Fibroblast of the conjunctiva (primary cell): ENCODE measurements around the gene PI4KA.
A peak's percentile ranks its signal among the peaks of the same experiment; 100 is the strongest.
"Not testable (repeated sequence)": the region's sequence is repeated elsewhere in the genome, so short reads cannot be mapped to it uniquely, and the experiment has no call there.

Experiments
- DNase-seq: peaks from one replicate; pipeline ENCODE4 v3.0.0-alpha.2; 2010; ENCODE audit warnings: low read depth

Gene PI4KA

GRCh38 chr22:20858615-20859416 is at the start of gene PI4KA, which contains the start of gene SNAP29:
Gene PI4KA, minus strand, starts transcription at chr22:20858811. Its CDS starts 86 bp downstream, at chr22:20858725.
Gene SNAP29, plus strand, starts transcription at chr22:20859007. Its CDS starts 104 bp downstream, at chr22:20859111.
- DNase-seq = peak; percentile 97

- DNase-seq = no peak
Observed at GRCh38 chr22:20906387-20906767, 47.8 kb upstream of the PI4KA start.

DNA sequence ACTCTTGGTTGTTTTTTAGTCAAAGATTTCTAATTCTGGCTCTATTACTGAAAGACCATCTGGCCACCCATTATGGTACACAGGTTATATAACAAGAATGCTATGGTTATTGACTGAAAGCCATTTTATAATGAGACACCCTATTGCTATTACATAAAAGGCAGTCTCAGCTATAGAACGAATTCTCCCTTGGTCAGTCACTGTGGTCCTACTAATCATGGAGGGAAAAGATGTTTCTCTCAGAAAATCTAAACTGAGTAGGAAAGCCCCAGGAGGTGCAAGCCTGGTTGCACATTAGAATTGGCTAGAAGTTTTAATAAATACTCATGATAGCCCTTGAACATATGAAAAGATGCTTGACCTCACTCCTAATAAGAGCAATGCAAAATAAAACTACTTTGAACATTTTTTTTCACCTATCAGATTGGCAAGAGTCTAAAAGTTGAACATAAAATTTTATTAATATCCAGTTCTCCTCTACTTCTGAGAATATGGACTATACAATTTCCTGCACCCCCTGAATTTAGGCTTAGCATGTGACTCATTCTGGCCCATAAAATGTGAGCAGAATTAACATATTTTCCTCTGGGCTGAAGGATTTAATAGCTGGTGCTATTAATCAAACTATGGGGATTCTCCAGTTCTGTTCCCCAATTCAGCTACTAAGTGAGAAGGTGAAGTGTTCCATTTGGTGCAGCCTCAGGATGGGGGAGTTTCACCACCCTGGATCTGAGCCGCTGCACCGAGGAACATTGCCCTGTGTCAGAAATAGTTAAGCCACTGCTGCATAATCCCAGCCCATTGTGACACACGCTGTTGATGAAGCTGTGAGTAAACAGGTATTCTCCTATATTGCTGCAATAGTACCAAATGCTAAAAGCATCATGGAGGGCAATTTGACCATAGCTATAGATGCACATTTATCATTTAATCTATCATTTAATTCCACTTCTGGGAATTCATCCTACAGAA is 47.1 kb upstream of the PI4KA start:
- no peak for DNase-seq

DNA sequence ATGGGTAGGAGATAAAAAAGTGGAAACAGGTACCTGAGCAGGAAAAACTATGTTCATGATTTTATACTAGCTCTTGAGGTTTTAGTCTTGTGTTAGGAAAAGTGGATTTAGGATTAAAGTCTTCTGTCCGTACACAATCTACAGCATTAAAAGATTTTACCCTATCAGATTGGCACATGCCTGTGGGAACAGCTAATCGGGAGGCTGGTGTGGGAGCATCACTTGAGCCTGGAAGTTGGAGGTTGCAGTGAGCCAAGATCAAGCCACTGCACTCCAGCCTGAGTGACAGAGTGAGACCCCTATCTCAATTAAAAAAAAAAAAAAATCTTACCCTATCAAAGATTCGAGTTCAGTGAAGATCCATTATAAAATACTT is 46.4 kb upstream of the PI4KA start:
- no peak for DNase-seq

DNA sequence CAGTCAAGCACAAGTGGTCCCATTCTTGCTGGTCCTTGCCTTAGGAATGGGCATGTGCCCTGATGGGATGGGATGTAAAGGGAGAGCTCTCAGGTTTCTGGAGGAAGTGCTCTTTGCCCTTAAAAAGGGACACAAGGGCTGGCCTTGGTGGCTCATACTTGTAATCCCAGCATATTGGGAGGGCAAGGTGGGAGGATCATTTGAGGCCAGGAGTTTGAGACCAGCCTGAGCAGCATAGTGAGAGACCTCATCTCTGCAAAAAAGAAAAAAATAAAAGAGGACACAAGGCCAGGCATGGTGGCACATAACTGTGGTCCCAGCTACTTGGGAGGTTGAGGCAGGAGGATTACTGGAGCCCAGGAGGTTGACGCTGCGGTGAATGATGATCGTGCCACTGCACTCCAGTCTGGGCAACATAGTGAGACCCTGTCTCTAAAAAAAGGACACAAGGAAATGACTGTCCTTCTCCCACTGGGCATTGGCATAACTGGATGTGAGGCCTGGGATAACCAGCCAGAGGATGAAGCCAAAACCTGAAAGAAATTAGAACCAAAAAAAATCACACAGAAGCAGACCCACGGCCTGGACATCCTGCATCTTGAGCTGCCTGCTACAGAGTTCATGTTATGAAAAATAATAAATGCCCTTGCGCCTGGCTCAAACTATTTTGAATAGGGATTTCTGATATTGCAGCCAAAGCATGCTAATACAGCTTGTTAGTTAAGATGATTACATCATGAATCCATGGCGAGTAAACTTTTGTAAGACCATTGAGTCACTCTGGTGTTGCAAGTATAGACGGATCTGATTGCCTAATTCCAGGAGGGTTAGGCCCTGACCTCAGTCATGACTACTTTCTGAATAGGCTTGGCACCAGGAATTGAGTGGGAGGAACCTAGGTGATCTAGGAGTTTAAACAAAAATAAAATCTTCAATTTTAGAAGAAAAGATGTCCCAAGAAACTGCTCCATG is 45.7 kb upstream of the PI4KA start:
- peak; percentile 94 for DNase-seq

- no peak for DNase-seq
Observed at GRCh38 chr22:20903093-20903492, 44.5 kb upstream of the PI4KA start.

GRCh38 chr22:20901093-20902033 is 42.8 kb upstream of the PI4KA start:
- not testable (repeated sequence) for DNase-seq

DNA sequence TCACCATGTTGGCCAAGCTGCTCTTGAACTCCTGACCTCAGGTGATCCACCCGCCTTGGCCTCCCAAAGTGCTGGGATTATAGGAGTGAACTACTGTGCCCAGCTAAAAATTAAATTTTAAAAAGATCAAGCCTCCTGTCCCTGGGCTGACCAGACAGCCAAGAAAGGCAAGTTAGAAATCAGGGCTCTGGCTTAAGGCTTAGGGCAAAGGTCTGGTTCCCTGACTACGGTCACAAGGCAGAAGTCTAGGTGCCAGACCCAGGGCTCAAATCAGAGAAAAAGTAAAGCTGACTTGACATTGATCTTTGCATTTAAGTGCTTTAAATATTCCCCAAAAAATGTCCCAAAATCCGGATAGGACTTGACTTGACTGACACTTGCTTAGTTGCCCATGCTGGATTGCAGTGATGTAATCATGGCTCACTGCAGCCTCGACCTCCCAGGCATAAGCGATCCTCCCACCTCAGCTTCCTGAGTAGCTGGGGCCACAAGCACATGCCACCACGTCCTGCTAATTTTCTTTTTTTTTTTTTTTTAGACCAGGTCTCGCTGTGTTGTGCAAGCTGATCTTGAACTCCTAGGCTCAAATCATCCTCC is 41.3 kb upstream of the PI4KA start:
- no peak for DNase-seq

DNA sequence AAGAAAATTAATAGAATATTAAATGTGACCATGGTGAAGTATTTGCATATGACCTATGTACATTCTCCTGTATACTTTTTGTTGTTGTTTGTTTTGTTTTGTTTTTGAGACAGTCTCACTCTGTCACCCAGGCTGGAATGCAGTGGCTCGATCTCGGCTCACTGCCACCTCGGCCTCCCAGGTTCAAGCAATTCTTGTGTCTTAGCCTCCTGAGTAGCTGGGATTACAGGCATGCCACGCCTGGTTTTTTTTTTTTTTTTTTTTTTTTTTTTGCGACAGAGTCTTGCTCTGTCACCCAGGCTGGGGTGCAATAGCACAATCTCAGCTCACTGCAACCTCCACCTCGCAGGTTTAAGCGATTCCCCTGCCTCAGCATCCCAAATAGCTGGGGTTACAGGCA is 39.1 kb upstream of the PI4KA start:
- DNase-seq = not testable (repeated sequence)

GRCh38 chr22:20890975-20891374 is 32.4 kb upstream of the PI4KA start:
- no peak for DNase-seq

DNA sequence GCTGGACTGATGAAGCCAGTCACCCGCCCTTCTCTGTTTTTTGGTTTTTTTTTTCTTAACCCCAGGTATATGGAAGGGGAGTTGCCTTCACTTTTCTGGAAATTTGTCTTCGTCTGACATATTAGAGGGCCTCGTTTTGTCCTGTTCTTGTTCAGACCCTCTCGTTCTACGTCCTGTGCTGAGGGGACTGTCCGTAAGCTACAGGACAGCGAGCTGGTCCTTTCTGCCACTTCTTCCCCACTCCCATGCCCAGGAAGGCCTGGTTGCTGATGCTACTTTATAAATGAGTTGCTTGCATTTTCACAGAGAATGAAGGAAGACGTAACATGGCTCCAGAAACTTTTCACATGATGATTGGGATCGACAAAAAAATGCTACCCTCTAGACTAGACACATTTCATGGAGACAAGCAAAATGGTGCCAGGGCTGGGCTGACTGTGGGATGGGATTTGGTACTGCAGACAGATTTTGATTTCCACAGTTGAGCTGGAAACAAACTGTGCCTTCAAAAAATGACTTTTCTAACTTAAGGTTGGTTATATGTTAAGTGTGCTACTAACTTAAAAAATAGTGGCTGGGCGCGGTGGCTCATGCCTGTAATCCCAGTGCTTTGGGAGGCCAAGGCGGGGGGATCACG is 31.4 kb upstream of the PI4KA start:
- DNase-seq = no peak

DNA sequence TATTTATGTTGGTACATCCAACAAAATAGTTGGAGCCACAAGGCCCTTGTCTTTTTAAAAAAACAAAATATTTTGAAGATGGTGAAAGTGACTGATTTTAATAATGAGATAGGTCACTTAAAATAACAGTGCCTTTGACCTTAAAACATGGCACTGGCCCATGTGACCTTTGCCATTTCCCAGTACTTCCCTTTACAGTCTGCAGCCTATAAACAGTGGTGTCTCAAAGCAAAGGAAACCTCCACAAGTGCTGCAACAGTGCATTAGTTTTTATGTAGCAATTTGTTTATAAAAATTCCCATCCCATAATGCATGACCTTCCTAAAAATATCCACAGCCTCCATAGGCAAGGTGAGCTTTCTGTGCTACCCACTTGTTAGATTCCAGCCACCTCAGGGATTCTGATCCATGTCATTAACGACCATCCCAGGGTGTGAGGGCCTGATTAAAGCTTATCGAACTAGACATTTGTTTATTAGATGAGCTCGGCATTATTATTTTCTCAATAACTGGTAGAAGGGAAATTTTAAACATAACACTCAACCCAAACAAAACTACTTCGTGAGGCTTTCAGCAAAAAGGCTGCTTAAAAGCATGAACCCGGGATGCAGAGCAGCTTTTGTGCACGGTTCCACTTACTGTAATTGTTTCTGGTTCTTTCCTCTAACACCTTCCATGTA is 30.6 kb upstream of the PI4KA start:
- DNase-seq = no peak

DNA sequence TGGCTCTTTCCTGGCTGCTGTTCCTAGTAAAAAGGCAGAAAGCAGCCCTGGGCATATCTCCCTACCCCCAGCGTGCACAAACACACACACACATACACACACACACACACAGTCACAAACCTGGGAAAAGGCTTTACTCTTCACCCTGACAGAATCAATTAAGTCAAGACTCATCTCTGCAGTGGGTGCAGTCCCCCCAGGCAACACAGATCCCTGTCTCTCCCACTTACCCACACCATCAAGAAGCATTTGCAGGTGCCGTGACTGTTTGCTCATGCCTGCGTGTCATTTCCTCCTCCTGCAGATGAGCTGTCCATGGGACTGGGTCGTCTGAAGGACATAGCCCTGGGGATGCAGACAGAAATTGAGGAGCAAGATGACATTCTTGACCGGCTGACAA is 28.8 kb upstream of the PI4KA start:
- DNase-seq = no peak

DNA sequence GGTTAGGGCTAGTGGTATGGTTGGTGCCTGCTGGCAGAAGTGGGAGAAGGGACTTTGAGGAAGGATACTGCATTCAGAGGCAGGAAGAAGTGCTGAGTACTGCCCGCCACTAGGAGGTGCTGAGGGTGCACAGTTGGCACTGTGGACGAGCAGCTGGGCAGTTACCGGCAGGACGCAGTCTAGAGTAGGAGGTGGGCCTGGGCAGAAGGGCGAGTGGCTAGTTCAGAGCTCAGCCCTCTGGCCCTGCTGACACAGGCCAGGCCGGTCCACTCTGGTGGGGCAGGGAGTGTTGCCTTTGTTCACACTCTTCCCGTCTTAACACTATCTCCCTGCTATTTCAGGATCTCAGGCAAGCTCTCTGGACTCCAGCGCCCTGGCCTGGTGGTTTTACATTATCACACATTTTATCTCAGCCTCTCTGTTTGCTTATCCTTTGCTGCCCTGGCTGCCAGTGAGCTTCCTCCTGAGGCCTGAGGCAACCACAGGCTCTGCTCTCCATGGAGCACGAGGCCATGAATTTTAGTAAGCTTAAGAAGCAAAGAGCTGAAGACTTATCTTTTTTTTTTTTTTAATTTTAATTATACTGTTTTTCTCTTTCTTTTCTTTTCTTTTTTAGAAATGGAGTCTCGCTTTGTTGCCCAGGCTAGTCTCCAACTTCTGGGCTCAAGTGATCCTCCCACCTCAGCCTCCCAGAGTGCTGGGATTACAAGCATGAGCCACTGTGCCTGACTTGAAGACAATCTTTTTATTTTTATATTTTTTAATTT is 27.1 kb upstream of the PI4KA start:
- peak; percentile 74 for DNase-seq

DNA sequence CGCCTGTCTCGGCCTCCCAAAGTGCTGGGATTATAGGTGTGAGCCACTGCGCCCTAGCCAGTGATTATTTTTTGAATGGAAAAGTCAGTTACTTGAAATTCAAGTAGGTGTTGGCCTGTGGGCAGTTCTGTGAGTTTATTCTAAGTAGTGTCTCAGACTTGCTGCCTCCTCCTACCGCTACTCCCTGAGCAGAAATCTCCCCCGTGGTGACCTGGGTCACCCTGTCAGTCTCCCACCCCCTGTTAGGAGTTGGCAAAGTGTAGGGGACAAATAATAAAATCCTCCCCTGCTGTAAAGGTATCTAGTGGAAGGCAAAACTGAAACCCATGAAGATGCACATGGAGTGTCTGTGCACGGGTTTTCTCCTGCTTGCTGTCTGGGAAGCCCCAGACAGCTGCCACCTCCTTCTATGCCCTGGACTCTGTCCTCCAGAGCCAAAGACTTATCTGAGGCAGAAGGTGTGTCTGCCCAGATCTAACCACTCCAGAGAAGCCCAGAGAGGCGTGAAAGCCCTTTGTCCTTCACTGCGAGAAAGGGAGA is 26.5 kb upstream of the PI4KA start:
- DNase-seq = no peak

DNA sequence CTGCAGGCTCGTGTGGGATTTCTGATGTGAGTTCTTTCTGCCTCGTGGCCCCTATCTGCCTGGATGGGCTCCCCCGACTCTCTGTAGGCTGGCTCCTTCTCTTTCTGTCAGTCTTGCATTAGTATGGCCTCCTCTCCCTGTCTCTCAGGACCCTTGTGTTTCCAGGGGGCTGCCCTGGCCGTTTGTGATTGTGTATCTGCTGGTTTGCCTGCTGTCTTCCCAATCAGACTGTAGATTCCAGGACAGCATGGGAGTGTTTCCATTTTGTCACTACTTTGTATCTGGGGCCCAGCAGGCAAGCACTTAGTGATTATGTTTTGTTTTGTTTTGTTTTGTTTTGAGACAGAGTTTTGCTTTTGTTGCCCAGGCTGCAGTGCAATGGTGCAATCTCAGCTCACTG is 25.8 kb upstream of the PI4KA start:
- no peak for DNase-seq

DNA sequence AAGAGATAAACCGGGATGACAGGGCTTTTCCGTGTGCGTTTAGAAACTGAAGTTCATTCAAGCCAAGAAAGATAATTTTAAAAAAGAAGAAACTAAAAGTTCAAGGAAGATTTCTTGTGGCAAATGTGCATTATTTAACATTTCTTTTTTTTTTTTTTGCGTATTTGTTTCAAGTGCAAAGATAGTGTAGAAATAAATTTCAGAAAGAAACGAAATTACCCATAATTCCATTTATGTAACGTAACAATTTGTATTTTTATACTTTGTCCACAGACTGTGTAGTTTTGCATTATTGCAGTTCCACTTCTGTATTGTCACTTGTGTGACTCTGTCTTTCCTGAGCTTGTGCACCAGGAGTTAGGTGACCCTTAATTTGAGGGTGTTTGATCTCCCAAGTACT is 24.2 kb upstream of the PI4KA start:
- no peak for DNase-seq
